Iris pigment epithelial cell (primary cell): ENCODE measurements around the gene SPRED3.
"Not testable (repeated sequence)": the region's sequence is repeated elsewhere in the genome, so short reads cannot be mapped to it uniquely, and the experiment has no call there.

Source experiments
- DNase-seq: peaks from one replicate; pipeline ENCODE4 v3.0.0-alpha.2; 2011; ENCODE audit warnings: low read depth

SPRED3 gene, protein sequence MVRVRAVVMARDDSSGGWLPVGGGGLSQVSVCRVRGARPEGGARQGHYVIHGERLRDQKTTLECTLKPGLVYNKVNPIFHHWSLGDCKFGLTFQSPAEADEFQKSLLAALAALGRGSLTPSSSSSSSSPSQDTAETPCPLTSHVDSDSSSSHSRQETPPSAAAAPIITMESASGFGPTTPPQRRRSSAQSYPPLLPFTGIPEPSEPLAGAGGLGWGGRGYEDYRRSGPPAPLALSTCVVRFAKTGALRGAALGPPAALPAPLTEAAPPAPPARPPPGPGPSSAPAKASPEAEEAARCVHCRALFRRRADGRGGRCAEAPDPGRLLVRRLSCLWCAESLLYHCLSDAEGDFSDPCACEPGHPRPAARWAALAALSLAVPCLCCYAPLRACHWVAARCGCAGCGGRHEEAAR

DNA sequence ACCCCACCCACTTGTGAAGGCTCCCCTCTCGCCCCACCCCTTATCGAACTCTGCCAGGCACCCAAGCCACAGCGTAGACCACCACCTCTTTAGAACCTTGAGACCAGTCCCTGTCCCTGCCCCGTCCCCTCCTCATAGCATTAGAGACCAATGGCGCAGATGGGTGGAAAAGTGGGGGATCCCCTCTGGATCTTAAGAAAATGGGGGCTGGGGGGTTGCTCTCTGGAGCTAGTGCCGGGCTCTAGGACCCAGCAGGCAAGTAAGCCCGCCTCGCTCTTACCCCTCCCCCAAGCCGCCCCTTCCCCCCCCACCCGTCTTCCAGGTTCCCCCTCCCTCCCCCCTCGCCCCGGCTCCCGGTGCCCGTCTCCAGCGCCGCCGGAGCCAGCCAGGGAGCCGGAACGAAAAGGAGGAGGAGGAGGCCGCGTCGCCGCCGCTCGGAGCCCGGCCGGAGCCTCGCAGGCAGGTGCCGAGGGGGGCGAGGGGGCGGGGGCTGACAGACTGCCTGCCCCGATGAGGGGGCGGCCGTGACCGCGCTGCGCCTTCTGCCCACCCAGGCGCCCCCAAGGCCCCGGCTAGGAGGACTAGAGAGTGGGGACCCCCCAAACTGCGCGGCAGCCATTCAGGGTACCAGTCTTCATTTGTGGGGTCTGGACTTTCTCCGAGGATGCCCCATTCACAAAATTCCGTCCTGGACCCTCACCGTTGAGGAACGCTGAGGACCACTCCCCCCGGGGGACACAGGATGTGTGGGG is at the start of gene SPRED3:
SPRED3 (plus strand) TSS at position 349 of the 752 bp plus-strand sequence. CDS start 1,606 bp downstream, outside the sequence.
- DNase-seq = peak; percentile 78

DNA sequence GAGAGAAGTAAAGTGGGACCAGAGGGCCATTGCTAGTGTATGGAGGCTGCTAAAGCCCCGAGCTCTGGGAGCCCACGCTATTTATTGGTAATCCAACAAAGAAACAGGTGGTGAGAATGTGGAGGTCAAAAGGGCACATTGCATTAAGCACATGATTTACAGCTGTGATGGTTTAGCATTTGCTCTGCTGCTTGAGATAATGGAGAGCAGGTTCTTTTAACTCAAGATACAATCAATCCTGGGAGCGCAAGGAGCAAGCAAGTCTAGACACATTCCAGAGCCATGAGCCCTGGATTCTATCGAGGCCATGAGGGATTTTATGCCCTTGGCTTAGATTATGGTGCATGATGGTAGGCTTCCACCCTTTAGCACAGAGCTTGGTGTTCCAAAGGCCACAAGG is 49.5 kb upstream of the SPRED3 start:
- peak; percentile 21 for DNase-seq

DNA sequence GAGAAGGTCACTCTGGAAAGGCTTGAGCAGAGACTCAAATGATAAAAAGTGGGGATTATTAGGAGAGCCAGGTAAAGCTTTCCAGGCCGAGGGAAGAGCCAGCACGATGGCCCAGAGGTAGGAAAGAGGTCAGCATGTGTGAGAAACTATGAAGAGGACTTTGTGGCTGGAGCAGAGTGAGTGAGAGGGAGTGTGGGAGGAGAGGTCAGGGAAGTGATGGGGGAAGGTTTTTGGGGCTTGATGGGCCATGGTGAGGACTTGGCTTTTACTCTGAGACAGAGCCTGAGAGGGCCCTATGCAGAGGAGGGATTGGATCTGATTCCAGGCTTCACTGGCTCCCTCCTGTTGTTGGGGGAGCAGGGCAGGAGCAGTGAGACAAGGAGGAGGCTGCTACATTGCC is 47.6 kb upstream of the SPRED3 start:
- DNase-seq = no peak

DNA sequence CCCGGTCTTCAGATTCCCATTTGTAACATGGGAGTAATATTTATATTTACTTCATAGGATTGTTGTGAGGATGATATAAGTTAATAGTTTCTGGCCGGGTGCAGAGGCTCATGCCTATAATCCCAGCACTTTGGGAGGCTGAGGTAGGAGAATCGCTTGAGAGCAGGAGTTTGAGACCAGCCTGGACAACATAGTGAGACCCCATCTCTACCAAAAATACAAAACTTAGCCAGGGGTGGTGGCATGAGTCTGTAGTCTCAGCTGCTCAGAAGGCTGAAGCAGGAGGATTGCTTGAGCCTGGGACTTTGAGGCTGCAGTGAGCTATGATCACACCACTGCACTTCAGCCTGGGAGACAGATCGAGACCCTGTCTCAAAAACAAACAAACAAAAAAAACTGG is 41.7 kb upstream of the SPRED3 start:
- no peak for DNase-seq

DNA sequence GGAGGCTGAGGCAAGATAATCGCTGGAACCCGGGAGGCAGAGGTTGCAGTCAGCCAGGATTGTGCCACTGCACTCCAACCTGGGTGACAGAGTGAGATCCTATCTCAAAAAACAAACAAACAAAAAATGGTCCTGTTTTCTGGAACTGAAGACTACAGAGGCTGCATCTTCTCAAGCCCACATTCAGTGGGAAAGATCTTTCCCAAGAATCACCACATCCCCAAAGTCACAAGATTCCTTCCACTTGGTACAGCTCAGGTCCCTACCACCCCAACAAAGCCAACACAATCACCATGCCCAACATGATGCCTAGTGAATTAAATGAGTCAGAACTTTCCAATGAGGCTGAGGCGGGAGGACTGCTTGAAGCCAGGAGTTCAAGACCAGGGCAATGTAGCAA is 37.6 kb upstream of the SPRED3 start:
- DNase-seq = no peak

DNA sequence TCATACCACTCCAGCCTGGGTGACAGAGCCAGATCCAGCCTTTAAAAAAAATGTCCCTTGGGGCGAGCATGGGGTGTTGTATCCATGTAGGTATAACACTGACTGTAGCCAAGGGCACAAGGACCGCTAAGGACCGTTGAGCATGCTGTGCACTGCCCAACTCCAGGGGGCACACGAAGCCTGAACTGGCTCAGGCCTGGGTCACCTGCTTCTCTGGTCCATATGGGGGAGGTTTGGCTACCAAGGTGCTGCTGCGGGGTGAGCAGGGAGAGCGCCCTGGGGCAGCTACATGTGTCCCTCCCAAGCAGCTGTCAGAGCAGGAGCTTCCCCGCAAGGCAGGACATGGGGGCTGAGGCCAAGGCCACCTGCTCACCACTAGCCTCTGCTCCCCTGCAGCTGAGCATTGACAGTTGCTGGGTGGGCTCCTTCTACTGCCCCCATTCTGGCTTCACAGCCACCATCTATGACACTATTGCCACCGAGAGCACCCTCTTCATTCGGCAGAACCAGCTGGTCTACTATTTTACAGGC is 36.6 kb upstream of the SPRED3 start:
- DNase-seq = no peak

DNA sequence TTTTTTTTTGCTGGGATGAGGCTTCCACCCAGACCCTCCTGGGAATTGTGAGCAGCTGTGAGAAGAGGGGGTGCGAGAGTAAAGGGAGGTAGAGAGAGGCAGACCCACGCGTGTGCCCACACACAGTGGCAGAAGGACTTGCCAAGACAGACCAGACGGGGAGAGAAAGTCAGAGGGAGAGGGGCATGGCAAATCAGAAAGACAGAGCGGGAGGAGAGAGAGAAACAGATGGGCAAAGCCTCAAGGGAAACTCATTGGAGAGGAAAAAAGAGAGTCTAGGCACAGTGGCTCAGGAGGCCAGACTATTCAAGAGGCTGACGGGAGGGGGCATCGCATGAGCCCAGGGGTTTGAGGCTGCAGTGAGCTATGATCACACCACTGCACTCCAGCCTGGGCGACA is 35.9 kb upstream of the SPRED3 start:
- no peak for DNase-seq

DNA sequence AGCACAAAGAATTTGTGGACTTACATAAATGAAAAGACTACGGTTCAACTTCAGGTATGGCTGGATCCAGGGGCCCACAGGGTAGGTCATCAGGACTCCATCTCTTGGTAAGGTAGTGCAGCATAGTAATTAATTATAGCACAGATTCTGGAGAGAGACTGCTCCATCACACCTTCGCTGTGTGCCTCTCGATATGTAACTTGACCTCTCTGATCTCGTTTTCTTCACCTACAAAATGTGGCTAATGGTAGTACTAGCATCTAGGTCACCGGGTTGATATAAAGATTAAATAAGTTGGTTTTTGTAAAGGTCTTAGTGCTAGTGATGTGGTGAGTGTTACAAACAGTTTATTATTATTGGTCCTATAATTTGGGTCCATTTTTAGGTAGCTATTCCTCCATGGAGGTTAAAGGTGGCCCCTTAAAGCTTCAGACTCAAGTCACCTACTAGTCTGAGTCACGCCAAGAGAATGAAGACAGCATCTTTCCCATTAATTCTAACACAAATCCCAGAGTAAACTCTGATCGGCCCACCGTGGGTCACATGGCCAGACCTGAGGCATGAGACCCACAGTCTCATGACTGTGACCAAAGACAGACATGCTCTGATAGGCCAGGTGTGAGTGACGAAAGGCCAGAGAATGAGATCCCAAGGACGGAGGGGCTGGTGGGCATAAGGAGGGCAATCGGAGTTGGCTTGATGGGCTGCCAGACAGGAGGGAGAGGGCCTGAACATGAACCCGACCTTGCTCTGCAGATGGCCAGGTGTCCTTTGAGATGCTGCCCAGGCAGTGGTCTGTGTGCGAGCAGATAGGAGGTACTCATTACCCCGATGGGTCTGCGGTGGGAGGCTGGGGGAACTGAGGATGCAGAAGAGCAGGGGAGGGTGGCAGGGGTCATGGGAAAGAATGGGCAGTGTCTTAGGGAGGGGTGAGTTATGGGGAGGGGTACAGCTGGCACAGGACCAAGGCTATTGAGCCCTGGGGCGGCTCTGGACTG is 32.5 kb upstream of the SPRED3 start:
- no peak for DNase-seq

DNA sequence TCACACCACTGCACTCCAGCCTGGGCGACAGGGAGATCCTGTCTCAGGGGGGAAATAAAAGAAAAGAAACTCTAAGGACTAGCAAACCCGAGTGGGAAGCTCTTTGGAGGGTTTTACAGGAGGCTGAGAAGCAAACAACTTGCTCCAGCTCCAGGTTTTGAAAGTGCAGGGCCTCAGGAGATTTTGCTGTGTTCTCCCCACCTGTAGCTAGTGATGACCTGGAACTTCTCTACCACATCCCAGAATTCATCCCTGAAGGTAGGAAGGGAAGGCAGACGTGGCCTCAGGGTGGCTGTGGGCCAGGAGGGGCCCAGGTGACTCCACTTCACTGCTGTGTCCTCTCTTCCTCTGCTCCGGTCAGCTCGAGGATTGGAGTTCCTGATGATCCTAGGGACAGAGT is 30.4 kb upstream of the SPRED3 start:
- no peak for DNase-seq

DNA sequence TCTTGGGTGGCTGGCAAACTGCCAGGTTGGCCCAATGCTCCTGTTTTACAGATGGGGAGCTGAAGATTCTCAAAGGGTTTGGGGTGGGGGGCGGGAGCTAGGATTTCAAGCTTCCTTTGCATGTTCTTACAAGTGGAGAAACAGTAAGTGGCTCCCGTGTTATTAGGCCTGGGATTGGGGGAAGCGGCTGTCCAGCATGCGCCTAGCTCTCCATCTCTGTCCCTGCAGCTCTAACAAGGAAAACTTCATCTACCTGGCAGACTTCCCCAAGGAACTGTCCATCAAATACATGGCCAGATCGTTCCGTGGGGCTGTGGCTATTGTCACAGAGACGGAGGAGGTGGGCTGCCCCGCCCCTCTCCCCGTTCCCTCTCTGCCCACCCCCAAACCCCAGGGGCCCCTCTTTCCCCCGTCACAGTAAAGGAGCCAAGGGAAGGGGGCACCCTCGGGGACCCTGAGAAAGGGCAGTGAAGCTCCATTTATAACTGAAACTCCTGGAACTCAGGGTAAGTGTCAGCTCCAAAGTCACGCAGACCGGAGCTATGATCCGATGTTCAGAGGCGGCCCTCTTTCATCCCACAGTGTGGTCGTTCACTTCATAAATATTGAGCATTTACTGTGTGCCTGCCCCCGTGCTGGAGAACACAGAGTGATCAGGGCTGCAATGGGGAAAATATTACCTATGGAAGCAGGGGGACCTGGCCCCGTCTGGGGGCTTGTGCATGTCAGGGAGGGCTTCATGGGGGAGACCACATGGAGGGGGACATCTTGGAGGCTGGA is 29.1 kb upstream of the SPRED3 start:
- DNase-seq = no peak

DNA sequence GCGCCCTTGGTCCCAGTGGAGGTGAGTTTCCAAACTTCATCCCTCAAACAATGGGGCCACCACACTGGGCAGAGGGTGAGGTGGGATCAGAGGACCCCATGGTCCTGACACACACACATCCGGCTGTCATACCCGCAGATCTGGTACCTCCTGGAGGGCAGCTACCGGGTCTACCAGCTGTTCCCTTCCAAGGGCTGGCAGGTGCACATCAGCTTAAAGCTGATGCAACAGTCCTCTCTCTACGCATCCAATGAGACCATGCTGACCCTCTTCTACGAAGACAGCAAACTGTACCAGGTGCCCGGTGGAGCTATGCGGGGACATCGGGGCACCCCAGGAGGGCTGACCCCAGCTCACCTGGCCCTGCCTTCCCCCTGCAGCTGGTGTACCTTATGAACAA is 28.1 kb upstream of the SPRED3 start:
- no peak for DNase-seq

DNA sequence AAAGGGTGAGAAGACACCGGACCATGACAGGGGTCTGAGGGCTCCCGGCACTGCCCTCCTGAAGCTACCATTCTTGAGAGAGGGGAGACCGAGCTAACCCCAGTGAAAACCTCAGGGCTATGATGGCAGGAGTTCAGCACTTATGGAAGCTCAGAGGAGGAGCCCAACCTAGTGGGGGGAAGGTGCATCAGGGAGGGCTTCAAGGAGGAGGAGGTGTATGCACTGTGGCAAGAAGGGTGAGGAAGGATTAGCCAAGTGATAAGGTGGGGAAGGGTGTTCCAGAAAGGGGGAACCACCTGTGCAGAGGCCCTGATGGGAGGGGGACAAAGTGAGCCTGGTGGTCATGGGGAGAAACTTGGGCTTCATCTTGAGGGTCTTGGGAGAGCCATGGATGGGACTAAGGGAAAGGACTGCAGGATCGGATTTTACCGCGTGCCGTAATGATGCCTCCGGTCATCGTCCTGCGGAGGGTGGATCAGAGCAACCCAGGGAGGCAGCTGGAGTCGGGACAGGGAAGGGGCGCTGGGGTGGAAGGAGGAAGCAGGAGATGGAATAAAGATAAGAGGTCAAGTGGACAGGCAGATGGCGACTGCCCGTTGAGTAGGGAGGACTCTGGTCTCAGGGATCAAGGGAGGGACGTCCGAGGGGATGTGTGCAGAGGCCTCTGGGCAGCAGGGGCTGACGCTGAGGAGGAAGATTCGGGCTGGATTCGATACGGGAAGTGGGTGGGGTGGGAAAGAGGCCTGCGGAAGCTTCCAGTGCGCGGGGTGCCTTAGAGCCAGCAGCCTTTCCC is 27.5 kb upstream of the SPRED3 start:
- no peak for DNase-seq

DNA sequence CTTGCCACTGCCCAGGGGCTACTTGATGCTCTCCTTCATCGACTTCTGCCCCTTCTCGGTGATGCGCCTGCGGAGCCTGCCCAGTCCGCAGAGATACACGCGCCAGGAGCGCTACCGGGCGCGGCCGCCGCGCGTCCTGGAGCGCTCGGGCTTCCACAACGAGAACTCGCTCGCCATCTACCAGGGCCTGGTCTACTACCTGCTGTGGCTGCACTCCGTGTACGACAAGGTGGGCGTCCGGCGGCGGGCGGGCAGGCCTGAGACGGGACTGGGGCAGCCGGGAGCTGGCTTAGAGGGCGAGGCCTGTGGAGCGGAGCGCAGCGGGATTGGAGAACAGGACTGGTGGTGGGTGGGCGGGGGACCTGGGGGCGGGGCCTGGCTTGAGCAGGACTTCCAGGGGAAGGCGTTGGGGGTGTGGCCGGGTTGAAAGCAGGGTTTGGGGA is 26.8 kb upstream of the SPRED3 start:
- peak; percentile 80 for DNase-seq

DNA sequence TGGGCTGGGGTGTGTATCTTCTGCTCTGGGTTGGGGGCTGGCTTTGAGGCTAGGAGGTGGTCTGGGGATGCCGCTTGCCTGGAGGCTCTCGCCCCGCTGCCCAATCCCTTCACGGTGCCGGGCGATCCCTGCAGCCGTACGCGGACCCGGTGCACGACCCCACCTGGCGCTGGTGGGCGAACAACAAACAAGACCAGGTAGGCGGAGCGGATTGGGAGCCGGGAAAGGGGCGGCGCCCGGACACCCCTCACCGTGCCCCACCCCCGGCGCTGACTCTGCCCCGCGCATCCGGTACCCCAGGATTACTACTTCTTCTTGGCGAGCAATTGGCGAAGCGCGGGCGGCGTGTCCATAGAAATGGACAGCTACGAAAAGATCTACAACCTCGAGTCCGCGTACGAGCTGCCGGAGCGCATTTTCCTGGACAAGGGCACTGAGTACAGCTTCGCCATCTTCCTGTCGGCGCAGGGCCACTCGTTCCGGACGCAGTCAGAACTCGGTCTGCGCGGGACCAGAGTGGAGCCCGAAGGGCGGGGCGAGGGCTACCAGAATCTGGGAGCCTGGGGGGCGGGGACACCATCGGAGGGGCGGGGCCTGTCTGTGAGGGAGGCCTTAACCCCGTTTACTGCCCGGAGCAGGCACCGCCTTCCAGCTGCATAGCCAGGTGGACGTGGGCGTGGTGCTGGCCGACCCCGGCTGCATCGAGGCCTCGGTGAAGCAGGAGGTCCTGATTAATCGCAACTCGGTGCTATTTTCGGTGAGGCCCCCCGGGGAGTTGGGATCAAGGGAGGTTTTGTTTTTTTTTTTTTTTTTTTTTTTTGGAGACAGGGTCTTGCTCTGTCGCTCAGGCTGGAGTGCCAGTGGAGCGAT is 26.2 kb upstream of the SPRED3 start:
- peak; percentile 64 for DNase-seq

DNA sequence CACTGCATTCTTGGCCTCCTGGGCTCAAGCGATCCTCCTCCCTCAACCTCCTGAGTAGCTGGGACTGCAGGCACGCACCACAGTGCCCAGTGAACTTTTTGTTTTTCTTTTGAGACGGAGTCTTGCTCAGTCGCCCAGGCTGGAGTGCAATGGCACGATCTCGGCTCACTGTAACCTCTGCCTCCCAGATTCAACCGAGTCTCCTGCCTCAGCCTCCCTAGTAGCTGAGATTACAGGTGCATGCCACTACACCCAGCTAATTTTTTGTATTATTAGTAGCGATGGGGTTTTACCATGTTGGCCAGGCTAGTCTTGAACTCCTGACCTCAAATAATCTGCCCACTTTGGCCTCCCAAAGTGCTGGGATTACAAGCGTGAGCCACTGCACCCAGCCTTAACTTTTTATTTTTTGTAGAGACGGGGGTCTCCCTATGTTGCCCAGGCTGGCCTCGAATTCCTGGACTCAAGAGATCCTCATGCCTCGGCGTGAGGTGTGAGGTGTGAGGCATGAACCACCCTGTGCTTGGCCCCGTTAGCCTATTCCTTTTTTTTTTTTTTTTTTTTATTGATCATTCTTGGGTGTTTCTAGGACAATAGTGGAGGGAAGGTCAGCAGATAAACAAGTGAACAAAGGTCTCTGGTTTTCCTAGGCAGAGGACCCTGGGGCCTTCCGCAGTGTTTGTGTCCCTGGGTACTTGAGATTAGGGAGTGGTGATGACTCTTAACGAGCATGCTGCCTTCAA is 25.4 kb upstream of the SPRED3 start:
- not testable (repeated sequence) for DNase-seq

DNA sequence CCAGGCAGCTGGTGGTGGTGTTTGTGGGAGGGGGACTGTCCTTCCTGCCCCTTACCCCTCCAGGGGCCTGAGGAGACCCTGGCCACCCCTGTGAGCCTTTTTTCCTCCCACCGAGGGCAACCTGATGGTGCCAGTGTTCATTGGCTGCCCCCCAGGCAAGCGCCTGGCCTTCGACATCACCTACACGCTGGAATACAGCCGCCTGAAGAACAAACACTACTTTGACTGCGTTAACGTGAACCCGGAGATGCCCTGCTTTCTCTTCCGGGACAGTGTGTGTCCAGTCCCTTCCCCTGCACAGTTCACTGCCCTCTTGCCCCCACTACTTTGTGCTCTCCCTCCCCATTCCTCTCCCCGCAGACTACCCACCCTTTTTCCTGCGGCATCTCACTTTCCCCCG is 21.5 kb upstream of the SPRED3 start:
- DNase-seq = no peak

DNA sequence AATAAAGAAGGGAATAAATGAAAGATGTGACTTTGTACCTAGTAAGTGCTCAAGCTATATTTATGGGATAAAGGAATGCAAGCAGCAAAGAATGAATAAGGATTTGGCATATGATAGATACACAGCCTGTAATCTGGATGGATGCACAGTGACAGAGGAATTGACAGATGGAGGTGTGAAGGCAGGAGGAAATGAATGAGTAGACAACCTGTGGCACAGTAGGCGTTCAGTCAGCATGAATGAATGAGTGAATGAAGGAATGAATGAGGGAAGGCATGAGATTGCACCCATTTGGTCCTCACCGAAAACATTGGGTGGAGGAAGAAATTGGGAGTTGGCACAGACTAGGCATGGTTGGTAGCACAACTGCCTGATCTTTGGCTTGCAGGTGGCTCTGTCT is 18.9 kb upstream of the SPRED3 start:
- no peak for DNase-seq

DNA sequence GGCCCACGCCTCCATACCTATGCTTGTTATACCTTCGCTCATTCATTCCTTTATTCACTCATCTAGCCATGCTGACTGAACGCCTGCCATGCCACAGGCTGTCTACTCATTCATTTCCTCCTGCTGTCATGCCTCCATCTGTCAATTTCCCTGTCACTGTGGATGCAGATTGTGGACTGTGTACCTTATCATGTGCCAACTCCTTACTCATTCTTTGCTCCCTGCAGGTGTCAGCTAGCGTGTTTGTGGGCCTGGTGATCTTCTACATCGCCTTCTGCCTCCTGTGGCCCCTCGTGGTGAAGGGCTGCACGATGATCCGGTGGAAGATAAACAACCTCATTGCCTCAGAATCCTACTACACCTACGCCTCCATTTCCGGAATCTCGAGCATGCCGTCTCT is 18.2 kb upstream of the SPRED3 start:
- DNase-seq = no peak

DNA sequence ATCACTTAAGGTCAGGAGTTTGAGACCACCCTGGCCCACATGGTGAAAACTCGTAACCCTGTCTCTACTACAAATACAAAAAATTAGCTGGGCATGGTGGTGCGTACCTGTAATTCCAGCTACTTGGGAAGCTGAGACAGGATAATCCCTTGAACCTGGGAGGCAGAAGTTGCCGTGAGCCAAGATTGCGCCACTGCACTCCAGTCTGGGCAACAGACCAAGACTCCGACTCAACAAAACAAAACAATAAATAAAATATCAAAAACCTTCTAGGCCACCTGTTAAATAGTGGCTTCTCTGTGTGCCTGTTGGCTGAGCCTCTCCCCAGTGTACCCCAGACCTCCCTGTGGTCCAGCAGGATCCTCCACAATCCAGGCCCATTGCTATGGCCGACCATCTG is 17.4 kb upstream of the SPRED3 start:
- no peak for DNase-seq
